Measurements from ENCODE around the gene FLACC1.
A peak's percentile ranks its signal among the peaks of the same experiment; 100 is the strongest.
"Not testable (repeated sequence)": the region's sequence is repeated elsewhere in the genome, so short reads cannot be mapped to it uniquely, and the experiment has no call there.

The FLACC1 gene

DNA sequence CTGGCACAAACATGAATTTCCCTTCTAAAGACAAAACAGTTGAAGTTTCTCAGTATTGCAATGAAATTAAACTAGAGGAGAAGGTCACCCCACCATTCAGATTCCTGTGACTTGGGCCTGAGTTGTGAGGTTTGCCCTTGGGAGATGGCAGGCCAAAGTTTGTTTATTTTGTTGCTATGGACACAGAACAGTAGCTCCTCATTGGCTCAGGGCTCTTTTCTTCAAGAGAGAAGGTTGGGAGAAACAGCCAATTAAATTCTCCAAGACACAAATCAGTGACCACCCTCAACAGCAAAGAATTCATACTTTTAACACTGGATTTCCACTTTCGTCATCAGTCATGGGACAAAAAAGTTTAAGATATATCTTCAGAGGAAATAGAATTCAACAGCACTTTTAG lies at the start of gene FLACC1:
FLACC1 (minus strand) TSS at position 125 of the 400 bp plus-strand sequence. CDS start 5,941 bp downstream, outside the sequence.
- peak in 1 of 2 donors; percentile 6 for DNase-seq

DNA sequence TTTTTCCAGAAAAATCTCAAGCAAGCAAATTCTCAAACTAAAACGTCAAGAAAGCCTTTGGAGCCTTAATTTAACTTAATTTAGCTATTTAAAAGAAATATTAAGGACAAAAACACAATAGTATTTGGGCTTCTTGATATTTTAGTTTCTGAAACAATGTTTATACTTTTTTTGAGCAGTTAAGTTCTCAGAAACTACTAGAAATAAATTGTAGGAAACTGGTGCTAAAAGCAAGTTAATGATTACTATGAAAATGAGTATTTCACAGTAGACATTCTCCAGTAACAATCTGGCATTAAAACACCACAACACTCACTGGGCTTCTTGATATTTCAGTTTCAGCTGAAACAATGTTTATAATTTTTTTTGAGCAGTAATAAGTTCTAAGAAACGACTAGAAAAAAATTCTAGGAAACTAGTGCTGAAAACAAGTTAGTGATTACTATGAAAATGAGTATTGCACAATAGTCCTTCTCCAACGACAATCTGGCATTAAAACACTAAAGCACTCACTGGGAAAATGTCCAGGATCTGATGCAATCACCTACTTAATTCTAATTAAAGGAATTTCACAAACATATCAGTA lies 49.0 kb upstream of the FLACC1 start:
- DNase-seq, result no peak

DNA sequence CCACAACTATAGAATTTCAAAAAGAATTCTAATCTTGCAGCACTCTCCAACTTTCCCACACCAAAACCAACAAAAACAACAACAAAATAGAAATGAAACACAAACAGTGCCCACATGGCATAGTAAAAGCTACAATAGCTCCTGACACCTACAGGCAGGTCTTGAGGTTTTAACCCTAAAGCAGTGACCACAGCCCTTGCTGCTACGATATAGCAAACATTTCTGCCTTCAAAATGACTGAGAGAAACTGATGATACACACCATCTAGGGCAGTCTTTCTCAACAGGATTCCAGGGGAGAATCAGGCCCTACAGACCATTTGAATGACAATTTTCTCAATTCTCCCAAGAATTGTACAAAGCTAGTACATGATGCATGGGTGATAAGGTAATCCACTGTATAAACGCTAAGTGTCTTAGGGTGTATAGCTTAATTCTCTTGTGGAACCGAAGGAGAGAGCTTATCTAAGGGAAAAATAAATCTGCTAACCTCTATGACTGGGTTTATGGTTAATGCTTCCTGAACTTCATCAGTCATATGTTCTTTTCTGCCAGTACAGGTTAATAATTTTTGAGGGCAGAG lies 47.6 kb upstream of the FLACC1 start:
- DNase-seq, result no peak

- DNase-seq, result no peak
These were observed 46.7 kb upstream of the FLACC1 start for GRCh38 chr2:201403880-201404279.

DNA sequence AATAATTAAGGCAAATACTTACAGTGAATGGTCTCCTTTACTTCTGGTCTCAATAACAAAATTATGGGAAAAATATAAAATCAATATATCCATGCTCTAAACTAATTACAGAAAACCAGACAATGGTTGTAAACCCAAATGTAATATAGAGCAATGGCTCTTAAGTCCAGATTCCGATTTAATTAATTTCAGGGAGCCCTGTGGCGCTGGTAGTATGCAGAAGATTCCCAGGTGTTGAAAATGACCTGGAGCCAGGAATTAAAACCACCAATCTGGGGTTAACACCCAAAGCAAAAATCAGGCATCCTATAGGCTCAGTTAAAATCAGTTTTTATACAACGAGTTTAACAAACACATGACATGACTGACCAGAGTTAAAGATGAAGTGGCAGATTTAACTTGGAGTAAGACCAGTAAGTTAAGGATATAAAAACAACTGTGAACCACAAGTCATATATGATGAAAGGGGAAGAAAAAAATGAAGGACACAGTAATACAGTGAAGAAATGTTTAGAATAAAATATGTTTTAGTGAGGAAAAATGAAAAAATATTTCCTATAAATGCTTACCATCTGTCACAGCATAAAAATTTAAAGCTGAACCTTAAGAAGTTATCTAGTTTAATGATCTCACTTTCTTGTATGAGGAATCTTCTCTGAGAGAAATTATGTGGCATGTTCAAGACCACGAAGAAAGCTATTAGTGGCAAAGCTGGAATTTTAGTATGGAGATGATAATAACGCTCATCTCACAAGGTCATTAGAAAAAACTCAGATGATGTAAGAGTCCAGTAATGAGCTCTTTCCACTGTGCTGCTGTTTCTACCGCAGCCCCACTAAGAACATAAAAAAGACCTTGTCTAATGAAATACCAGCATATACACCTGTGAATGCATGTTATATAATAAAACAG lies 45.8 kb upstream of the FLACC1 start:
- DNase-seq, result no peak

- DNase-seq, result no peak
These were observed 44.7 kb upstream of the FLACC1 start for GRCh38 chr2:201401815-201402214.

GRCh38 chr2:201396595-201396994 lies 39.5 kb upstream of the FLACC1 start:
- DNase-seq, result no peak

DNA sequence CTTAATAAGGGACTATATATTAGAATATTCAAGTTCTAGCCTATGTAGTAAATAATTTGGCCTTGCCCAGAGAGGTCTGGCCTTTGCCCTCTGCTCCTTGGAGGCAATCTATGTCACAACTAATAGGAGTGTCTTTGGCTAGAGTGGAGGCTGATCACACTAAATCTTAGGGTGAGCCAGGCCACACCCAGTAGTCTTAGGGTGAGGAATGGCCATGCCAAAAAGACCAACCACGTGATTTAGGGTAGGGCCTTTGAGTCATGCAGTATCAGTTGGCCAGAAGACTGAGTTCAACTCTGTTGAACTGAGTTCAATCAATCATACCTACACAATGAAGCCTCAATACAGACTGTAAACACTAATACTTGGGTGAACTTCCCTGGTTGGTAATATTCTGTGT lies 26.0 kb upstream of the FLACC1 start:
- DNase-seq, result no peak

- no peak for DNase-seq
These were observed 21.6 kb upstream of the FLACC1 start for GRCh38 chr2:201378496-201379397.

GRCh38 chr2:201377218-201377617 lies 20.1 kb upstream of the FLACC1 start:
- DNase-seq, result no peak

DNA sequence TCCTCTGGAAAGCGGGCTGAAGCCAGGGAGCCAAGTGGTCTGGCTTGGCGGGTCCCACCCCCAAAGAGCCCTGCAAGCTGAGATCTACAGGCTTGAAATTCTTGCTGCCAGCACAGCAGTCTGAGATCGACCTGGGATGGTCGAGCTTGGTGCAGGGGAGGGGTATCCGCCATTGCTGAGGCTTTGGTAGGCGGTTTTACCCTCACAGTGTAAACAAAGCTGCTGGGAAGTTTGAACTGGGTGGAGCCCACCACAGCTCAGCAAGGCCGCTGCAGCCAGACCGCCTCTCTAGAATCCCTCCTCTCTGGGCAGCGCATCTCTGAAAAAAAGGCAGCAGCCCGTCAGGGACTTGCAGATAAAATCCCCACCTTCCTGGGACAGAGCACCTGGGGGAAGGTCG lies 12.6 kb upstream of the FLACC1 start:
- no peak for DNase-seq

GRCh38 chr2:201369318-201369717 lies 12.2 kb upstream of the FLACC1 start:
- not testable (repeated sequence) for DNase-seq

GRCh38 chr2:201366146-201366545 lies 9.0 kb upstream of the FLACC1 start:
- DNase-seq, result no peak

GRCh38 chr2:201363857-201364560 lies 6.9 kb upstream of the FLACC1 start:
- DNase-seq, result peak; percentile 41 to 76

DNA sequence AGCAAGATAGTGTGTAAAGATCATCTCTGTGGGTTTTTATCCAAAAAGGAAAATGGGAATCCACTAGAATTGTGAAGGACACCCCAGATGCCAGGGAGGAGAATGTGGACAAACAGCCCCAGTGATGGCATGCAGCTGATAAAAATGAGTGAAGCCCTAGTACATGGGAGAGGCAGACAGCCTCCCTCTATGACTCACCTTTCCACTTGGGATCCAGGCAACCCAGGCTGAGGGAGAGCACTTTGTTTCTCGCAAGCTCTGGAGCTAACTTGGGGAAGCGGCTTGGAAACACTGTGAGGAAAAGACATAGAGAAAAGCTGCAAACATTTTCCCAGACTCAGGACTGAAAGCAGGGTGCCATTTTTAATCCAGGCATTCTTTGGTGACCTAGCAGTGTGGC lies 5.3 kb upstream of the FLACC1 start:
- DNase-seq, result no peak

GRCh38 chr2:201361078-201361733 lies 4.1 kb upstream of the FLACC1 start:
- DNase-seq, result no peak

GRCh38 chr2:201360256-201360655 lies 3.1 kb upstream of the FLACC1 start:
- no peak for DNase-seq

DNA sequence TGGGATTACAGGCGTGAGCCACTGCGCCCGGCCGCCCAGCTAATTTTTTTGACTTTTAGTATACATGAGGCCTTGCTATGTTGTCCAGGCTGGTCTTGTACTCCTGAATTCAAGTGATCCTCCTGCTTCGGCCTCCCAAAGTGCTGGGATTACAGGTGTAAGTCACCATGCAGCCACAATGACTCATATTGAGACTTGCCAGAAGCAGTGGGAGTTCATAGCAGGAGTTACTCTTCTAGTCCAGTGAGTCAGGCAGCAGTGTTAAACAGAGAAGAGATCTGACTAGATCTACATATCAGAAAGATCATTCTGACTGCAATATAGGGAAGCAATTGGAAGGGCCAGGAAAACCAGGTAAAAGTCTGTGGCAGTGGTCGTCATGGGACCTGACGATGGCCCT lies 1.5 kb upstream of the FLACC1 start:
- DNase-seq, result no peak

GRCh38 chr2:201353116-201353515 lies 4.0 kb downstream of the FLACC1 start:
- no peak for DNase-seq

DNA sequence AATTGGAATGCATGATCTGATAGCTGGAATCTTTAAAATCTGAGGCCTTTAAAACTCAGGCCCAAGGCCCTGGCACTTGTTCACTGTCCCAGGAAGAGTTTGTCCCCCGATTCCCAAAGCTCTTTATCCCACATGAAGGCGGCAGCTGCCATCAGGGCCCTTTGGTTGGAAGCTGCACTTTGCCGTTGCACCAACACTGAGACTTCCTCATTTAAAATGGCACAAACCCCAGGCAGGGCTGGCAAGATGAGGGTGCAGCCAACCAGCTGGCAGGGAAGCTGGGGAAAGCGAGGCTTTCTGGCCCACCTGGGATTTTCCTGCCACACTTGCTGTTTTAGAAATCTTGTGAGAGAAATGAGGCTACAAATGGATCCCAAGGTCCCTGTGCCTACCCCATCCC lies 6.3 kb downstream of the FLACC1 start:
- no peak for DNase-seq

DNA sequence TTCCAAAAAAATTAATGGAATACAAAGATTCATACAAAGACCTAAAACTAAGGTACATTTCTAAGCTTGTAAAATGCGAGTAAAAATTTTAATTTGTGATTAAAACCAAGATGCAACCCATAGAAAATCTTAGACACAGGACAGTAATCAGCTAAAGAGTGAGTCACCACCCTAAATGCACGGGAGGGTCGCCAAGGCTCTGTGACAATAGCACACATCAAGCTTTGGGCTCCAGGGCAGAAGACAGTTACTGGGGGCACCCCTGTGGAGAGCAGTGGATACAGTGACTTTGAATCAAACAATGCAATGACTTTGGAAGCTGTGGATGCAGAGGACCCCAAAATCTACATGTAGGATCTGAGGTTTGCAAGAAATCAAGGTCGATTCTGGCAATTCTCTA lies 7.5 kb downstream of the FLACC1 start:
- no peak for DNase-seq

- DNase-seq, result no peak
These were observed 8.4 kb downstream of the FLACC1 start for GRCh38 chr2:201348758-201349157.

Measured in CD4-positive, alpha-beta T cell treated with Interferon alpha-2 for 1 hour (primary cell).